Measurements from ENCODE around the gene ZNF672.
"Not testable (repeated sequence)": the region's sequence is repeated elsewhere in the genome, so short reads cannot be mapped to it uniquely, and the experiment has no call there.

The ZNF672 gene

GRCh38 chr1:248886237-248886895 lies 48.3 kb downstream of the ZNF672 start:
- peak; percentile 5 for DNase-seq (ENCODE audit: low read depth, low spot score)

DNA sequence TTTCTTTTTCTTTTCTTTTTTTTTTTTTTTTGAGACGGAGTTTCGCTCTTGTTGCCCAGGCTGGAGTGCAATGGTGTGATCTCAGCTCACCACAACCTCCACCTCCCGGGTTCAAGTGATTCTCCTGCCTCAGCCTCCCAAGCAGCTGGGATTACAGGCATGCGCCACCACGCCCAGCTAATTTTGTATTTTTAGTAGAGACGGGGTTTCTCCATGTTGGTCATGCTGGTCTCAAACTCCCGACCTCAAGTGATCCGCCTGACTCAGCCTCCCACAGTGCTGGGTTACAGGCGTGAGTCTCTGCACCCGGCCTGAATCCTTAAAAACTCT lies 51.9 kb downstream of the ZNF672 start:
- DNase-seq (ENCODE audit: low read depth, low spot score), result not testable (repeated sequence)

- no peak for DNase-seq (ENCODE audit: low read depth, low spot score)
Measured at GRCh38 chr1:248890549-248891498, 52.8 kb downstream of the ZNF672 start.

DNA sequence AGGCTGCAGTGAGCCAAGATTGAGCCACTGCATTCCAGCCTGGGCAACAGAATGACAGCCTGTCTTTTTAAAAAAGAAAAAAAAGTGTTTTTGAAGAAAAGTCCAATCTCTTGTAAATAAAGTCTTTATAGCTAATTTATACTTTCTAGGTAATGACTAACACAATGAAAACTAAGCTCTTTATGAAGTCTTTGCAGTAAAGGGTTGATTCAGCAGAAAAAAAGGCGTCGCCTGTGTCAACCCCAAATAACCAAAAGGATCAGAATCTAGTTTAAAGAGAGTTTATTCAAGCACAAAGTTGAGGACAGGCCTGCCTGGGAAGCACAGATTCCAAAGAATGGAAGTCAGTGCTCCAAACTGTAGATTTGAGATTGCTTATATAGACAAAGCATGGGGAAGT lies 53.7 kb downstream of the ZNF672 start:
- no peak for DNase-seq (ENCODE audit: low read depth, low spot score)

DNA sequence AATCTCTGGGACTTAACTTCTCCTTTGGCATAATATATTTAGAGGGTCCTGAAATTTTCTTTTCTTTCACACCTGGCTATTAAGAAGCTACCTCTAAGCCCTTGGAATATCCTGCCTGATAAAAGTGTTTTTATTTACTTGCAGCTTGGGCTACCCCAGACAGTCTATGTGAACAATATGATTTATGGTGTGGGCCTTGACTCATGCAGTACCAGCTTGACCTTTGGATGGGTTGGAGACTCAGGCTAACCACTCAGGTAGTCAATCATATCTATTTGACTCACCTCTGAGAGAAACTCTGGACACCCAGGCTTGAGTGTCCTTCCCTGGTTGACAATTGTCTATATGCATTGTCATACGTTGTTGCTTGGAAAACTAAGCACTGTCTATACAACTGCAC lies 54.6 kb downstream of the ZNF672 start:
- DNase-seq (ENCODE audit: low read depth, low spot score), result no peak

GRCh38 chr1:248894837-248895236 lies 56.8 kb downstream of the ZNF672 start:
- no peak for DNase-seq (ENCODE audit: low read depth, low spot score)

GRCh38 chr1:248897412-248898337 lies 59.7 kb downstream of the ZNF672 start:
- no peak for DNase-seq (ENCODE audit: low read depth, low spot score)

All from astrocyte of the hippocampus (primary cell).